HEK293T (cell line): ENCODE data around the gene NOL9.
A peak's percentile ranks its signal among the peaks of the same experiment; 100 is the strongest.

Experiments
- ARNT ChIP-seq: fragments of 450-650 bp; IDR thresholded peaks from 2 replicates; pipeline ENCODE4 v1.6.1; 2017; ENCODE audit warnings: mild to moderate bottlenecking
- BHLHE40 ChIP-seq: fragments of 450-650 bp; IDR thresholded peaks from 2 replicates; pipeline ENCODE4 v1.6.1; 2016; ENCODE audit warnings: mild to moderate bottlenecking, moderate library complexity, borderline replicate concordance
- ELF4 ChIP-seq: fragments of 450-650 bp; IDR thresholded peaks from 2 replicates; pipeline ENCODE4 v1.6.1; 2017; ENCODE audit warnings: antibody characterized with exemption
- FOXK2 ChIP-seq: fragments of 450-650 bp; IDR thresholded peaks from 2 replicates; pipeline ENCODE4 v1.6.1; 2016; ENCODE audit warnings: mild to moderate bottlenecking
- FOXM1 ChIP-seq: fragments of 450-650 bp; IDR thresholded peaks from 2 replicates; pipeline ENCODE4 v1.6.1; 2017; ENCODE audit warnings: mild to moderate bottlenecking, borderline replicate concordance
- HDGF ChIP-seq: fragments of 450-650 bp; IDR thresholded peaks from 2 replicates; pipeline ENCODE4 v1.6.1; 2017; ENCODE audit warnings: antibody characterized with exemption, borderline replicate concordance
- L3MBTL2 ChIP-seq: fragments of 450-650 bp; conservative IDR thresholded peaks from 2 replicates; pipeline ENCODE4 v1.6.1; 2016; ENCODE audit warnings: mild to moderate bottlenecking
- LEF1 ChIP-seq: fragments of 450-650 bp; IDR thresholded peaks from 2 replicates; pipeline ENCODE4 v1.6.1; 2017; ENCODE audit warnings: mild to moderate bottlenecking, borderline replicate concordance
- NFRKB ChIP-seq: fragments of 450-650 bp; IDR thresholded peaks from 2 replicates; pipeline ENCODE4 v1.6.1; 2016; ENCODE audit warnings: mild to moderate bottlenecking, moderate library complexity
- PKNOX1 ChIP-seq: fragments of 450-650 bp; IDR thresholded peaks from 2 replicates; pipeline ENCODE4 v1.6.1; 2016
- SP1 ChIP-seq: fragments of 450-650 bp; IDR thresholded peaks from 2 replicates; pipeline ENCODE4 v1.6.1; 2017
- SUZ12 ChIP-seq: fragments of 450-650 bp; IDR thresholded peaks from 2 replicates; pipeline ENCODE4 v1.6.1; 2016; ENCODE audit warnings: mild to moderate bottlenecking
- TARDBP ChIP-seq: fragments of 450-650 bp; IDR thresholded peaks from 2 replicates; pipeline ENCODE4 v1.6.1; 2016
- ZNF384 ChIP-seq: fragments of 450-650 bp; IDR thresholded peaks from 2 replicates; pipeline ENCODE4 v1.6.1; 2016

GRCh38 chr1:6475381-6476133 lies 78.8 kb downstream of the NOL9 start:
- TF ChIP-seq BHLHE40: no peak
- TF ChIP-seq FOXM1: no peak
- peak; percentile 44; the same call in 1 of the 2 replicates for TF ChIP-seq TARDBP
- no peak for TF ChIP-seq LEF1
- no peak for TF ChIP-seq ZNF384
- TF ChIP-seq ARNT: no peak
- TF ChIP-seq SUZ12: no peak
- TF ChIP-seq FOXK2: no peak
- no peak for TF ChIP-seq ELF4
- no peak for TF ChIP-seq L3MBTL2
- no peak for TF ChIP-seq PKNOX1
- TF ChIP-seq NFRKB: no peak
- TF ChIP-seq SP1: no peak
- no peak for TF ChIP-seq HDGF
